COLO829 (cell line): ENCODE measurements around the gene RIT2.

Experiments
- DNase-seq: peaks from one replicate; pipeline ENCODE4 v3.0.0; 2012; ENCODE audit warnings: low spot score

RIT2 gene

DNA sequence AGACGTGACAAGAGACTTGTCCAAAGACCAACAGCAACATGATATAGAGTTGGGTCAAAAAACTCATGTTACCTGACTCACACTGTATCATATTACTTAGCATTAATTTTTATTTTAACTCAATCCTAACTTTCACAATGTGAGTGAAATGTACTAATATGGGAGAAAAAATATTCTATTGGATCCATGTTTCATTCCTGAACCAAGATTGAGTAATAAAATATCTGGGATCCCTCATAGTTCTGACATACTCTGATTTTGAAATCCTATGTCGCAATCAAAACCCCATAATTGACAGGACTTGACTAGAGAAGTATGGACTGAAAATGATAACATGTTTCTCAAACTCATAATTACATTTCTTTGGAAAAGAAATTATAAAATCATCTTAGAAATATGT lies 190.4 kb downstream of the RIT2 start:
- DNase-seq: no peak

- no peak for DNase-seq
Measured at GRCh38 chr18:42922363-42922762, 193.1 kb downstream of the RIT2 start.

GRCh38 chr18:42921226-42921737 lies 194.2 kb downstream of the RIT2 start:
- DNase-seq: no peak

GRCh38 chr18:42920621-42921020 lies 194.9 kb downstream of the RIT2 start:
- no peak for DNase-seq

DNA sequence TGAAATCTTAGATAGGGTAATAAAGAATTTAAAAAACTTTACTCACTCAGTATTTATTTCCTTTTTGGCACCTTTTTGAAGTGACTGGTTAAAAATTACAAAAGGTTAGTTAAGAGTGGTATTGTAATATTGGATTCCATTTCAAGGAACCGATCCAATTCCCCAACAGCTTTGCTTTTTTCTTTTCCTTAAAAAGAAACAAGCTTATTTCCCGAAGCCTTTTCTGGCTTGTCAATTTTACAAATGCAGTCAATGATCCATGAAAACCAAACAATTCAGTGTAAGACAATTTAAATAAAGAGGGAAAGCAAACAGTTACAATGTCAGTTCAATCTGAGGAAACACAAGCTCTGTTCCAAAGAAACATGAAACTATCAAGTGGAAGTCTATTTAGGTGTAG lies 200.2 kb downstream of the RIT2 start:
- DNase-seq: no peak

GRCh38 chr18:42914476-42914875 lies 201.0 kb downstream of the RIT2 start:
- no peak for DNase-seq

DNA sequence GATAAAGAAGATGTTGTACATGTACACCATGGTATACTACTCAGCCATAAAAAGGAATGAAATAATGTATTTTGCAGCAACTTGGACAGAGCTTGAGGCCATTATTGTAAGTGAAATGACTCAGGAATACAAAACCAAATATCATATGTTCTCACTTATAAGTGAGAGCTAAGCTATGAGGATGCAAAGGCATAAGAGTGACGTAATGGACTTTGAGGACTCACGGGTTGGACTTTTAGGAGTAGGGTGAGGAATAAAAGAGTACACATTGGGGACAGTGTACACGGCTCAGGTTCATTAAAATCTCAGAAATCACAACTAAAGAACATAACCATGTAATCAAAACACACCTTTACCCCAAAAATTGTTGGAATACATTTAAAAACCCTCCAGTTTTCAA lies 206.4 kb downstream of the RIT2 start:
- no peak for DNase-seq

- DNase-seq: no peak
Measured at GRCh38 chr18:42906761-42907160, 208.7 kb downstream of the RIT2 start.

GRCh38 chr18:42901161-42901560 lies 214.3 kb downstream of the RIT2 start:
- DNase-seq: no peak

- DNase-seq: no peak
Measured at GRCh38 chr18:42893977-42894376, 221.5 kb downstream of the RIT2 start.

GRCh38 chr18:42892181-42892580 lies 223.3 kb downstream of the RIT2 start:
- DNase-seq: no peak

- DNase-seq: no peak
Measured at GRCh38 chr18:42891705-42892104, 223.8 kb downstream of the RIT2 start.

DNA sequence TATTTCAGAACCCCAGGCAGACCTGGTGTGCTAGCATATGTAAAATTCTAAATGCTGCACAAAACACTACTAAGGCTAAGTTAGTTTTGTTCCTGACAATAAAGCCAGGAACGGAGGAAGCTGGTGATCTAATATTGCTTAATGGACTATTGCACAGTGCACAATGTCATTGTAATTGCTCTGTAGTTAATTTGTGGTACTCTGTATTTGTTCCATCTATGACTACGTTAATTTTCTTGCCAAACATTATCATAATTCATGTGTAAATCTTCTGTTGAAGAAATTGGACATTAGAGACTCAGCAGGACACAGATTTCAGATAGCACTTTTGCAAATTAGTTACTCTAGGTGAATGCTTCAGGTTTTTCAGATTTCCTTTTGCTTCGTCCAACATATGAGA lies 232.3 kb downstream of the RIT2 start:
- DNase-seq: no peak

DNA sequence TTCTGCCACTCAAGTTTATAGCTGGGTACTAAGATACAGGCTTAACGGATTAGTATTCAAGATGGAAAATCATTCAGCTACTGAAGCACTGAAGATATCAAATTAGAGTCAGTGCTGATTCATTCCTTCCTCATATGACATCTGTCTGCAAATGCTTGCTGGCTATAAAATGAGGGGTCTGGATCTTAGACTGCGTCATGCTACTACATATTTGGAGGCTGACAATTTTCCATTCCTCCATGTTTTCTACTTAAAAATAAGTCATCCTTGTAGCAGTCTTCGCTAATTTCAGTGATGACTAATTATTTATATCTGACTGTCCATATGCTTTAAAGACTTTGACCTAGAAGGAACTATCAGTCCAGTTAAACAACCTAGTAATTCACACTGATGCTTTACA lies 233.4 kb downstream of the RIT2 start:
- DNase-seq: no peak

DNA sequence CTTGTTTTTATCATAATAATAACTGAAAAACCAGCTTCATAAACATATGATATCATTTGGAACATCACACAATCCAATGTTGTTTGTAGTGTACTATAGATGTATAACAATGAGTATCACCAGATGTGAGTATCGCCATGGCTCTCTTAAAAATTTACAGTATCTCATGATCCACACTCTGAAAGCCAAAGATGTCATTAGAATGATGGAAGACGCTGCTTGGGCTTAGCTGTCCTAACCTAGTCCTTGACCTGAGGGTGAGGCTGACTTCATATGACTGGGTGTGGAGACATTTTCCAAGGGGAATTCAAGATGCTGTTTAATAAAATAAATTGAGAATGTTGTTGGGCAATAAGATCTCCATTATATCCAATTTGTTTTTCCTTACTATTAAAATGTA lies 242.6 kb downstream of the RIT2 start:
- no peak for DNase-seq

GRCh38 chr18:42864876-42865275 lies 250.6 kb downstream of the RIT2 start:
- no peak for DNase-seq

GRCh38 chr18:42861271-42861670 lies 254.2 kb downstream of the RIT2 start:
- no peak for DNase-seq

- no peak for DNase-seq
Measured at GRCh38 chr18:42860548-42860947, 254.9 kb downstream of the RIT2 start.

GRCh38 chr18:42860011-42860410 lies 255.5 kb downstream of the RIT2 start:
- DNase-seq: no peak

GRCh38 chr18:42854558-42854957 lies 260.9 kb downstream of the RIT2 start:
- DNase-seq: no peak

- no peak for DNase-seq
Measured at GRCh38 chr18:42850174-42851083, 265.1 kb downstream of the RIT2 start.

DNA sequence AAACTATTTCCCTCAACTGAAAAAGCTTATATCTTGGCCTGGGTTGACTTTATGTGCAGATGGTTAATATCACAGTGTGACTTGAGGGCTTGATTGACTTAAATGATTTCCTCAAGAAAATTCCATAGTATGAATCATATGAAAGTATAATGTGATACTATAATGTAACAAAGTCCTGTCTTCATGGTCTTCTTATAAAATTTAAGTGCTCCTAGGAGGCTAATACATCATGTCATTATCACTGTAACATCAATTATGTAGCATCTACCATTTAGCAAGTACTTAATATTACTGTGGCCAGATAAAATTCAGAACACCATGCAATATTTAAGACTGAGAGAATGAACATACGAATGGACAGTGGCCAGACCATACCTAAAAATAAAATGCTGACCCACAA lies 276.1 kb downstream of the RIT2 start:
- no peak for DNase-seq

DNA sequence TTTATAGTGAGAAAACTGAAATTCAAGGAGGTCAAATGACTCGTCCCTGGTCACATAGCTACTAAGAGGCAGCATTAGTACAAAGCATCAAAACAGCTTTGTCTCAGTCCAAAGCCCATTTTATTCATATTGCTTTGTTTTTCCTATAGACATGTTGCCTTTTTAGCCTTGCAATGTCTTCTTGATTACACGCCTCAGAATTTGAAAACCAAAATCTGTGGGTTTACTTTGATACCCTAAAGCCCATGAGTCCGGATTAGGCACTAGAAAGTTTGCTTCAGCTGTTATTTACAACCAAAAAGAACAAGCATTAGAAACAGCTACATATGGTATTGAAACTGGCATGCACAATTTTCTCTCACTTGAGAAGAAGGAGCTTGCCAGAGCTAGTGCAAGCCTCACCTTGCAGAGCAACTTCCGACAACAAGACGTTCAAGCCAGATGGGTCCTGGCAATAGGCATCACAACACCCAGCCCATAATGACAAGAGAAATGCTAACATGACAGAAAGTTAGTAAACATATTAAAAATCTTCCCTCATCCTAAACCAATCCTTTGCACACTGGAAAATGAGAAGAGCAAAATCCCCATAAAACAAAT lies 276.8 kb downstream of the RIT2 start:
- DNase-seq: no peak

DNA sequence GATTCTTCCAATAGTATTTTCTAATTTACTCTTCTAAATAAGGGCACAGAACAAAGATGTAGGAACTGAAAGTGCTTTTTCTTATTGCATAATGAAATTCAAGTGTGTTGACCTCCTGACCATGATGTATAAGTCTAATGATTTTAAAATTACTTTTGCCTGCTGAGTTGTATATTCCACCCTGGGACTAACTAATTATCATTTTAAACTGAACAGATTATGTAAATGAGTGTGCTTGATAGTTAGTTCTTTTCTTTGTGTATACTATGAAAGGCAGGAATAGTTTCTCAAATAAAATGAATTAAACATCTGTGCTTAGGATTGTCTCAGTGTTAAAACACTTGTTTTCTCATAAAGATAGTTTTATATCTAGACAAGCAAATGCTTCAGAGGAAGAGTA lies 284.5 kb downstream of the RIT2 start:
- no peak for DNase-seq
